HEK293T (cell line): ENCODE measurements around the gene ZNF679.

Source experiments
- BHLHE40 ChIP-seq: fragments of 450-650 bp; IDR thresholded peaks from 2 replicates; pipeline ENCODE4 v1.6.1; 2016; ENCODE audit warnings: mild to moderate bottlenecking, moderate library complexity, borderline replicate concordance
- ELF4 ChIP-seq: fragments of 450-650 bp; IDR thresholded peaks from 2 replicates; pipeline ENCODE4 v1.6.1; 2017; ENCODE audit warnings: antibody characterized with exemption
- FOXA1 ChIP-seq: fragments of 450-650 bp; IDR thresholded peaks from 2 replicates; pipeline ENCODE4 v1.6.1; 2016; ENCODE audit warnings: mild to moderate bottlenecking
- FOXK2 ChIP-seq: fragments of 450-650 bp; IDR thresholded peaks from 2 replicates; pipeline ENCODE4 v1.6.1; 2016; ENCODE audit warnings: mild to moderate bottlenecking
- FOXM1 ChIP-seq: fragments of 450-650 bp; IDR thresholded peaks from 2 replicates; pipeline ENCODE4 v1.6.1; 2017; ENCODE audit warnings: mild to moderate bottlenecking, borderline replicate concordance
- HDGF ChIP-seq: fragments of 450-650 bp; IDR thresholded peaks from 2 replicates; pipeline ENCODE4 v1.6.1; 2017; ENCODE audit warnings: antibody characterized with exemption, borderline replicate concordance
- LEF1 ChIP-seq: fragments of 450-650 bp; IDR thresholded peaks from 2 replicates; pipeline ENCODE4 v1.6.1; 2017; ENCODE audit warnings: mild to moderate bottlenecking, borderline replicate concordance
- SP1 ChIP-seq: fragments of 450-650 bp; IDR thresholded peaks from 2 replicates; pipeline ENCODE4 v1.6.1; 2017
- SUZ12 ChIP-seq: fragments of 450-650 bp; IDR thresholded peaks from 2 replicates; pipeline ENCODE4 v1.6.1; 2016; ENCODE audit warnings: mild to moderate bottlenecking
- TARDBP ChIP-seq: fragments of 450-650 bp; IDR thresholded peaks from 2 replicates; pipeline ENCODE4 v1.6.1; 2016
- TF ChIP-seq, protein P1 (sequence below): fragments of 450-650 bp; IDR thresholded peaks from 2 replicates; pipeline ENCODE4 v1.6.1; 2016

DNA sequence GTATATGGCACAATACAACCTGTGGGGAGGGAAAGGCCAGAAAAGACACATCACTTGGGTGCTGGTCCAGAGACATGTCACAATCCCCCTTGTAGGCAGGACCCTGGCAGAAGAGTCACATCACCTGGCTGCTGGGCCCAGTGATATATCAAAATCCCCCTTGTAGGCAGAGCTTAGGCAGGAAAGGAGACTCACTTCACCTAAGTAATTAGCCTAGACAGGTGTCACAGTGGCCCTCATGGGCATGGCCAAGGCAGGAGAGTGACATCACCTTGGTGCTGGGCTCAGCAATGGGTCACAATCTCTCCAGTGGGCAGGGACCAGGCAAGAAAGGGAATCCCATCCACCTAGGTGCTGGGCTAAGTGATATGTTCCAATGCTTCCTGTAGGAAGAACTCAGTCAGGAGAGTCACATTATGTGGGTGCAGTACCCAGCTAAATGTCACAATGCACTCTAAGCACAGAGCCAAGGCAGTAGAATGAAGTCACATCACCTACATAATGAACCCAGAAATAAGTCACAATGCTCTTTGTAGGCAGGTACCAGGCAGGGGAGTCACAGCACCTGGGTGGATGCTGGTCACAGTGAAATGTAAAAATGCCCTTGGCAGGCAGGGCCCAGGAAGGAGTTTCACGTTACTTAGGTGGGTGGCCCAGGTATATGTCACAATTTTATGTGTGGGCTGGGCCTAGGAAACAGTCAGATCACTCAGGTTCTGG, 66.6 kb downstream of the ZNF679 start:
- TF ChIP-seq SUZ12 (no peak), FOXM1 (no peak), FOXK2 (no peak), SP1 (no peak), HDGF (no peak), LEF1 (no peak), FOXA1 (no peak), ELF4 (no peak), BHLHE40 (no peak), TARDBP (no peak)
- TF ChIP-seq, protein P1, sequence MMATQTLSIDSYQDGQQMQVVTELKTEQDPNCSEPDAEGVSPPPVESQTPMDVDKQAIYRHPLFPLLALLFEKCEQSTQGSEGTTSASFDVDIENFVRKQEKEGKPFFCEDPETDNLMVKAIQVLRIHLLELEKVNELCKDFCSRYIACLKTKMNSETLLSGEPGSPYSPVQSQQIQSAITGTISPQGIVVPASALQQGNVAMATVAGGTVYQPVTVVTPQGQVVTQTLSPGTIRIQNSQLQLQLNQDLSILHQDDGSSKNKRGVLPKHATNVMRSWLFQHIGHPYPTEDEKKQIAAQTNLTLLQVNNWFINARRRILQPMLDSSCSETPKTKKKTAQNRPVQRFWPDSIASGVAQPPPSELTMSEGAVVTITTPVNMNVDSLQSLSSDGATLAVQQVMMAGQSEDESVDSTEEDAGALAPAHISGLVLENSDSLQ, result no peak
